Activated naive CD4-positive, alpha-beta T cell treated with anti-CD3 and anti-CD28 coated beads, Interleukin-2, amount 10 ng/mL, durations not matched to agents 7 days and 5 days (primary cell): Measurements from ENCODE around the gene DELE1.
A peak's percentile ranks its signal among the peaks of the same experiment; 100 is the strongest.

Source experiments
- CTCF ChIA-PET: fragments of 350-600 bp; sonication (Branson Sonifier 250); formaldehyde crosslinking; loops from one replicate; lab custom pipeline; 2021; ENCODE audit warnings: antibody characterized with exemption; lab: Charles Lee
- DNase-seq: peaks from one replicate; pipeline ENCODE4 v3.0.0-alpha.2; 2020
- H3K27ac Mint-ChIP-seq: one replicate; pipeline ENCODE4 v1.8.0; 2021; ENCODE audit warnings: mild to moderate bottlenecking, moderate library complexity, mixed read lengths
- H3K27me3 Mint-ChIP-seq: one replicate; pipeline ENCODE4 v1.8.0; 2021; ENCODE audit warnings: mild to moderate bottlenecking, mixed read lengths
- H3K36me3 Mint-ChIP-seq: one replicate; pipeline ENCODE4 v1.8.0; 2021; ENCODE audit warnings: mixed read lengths
- H3K4me1 Mint-ChIP-seq: one replicate; pipeline ENCODE4 v1.8.0; 2021; ENCODE audit warnings: mixed read lengths
- H3K4me3 Mint-ChIP-seq: one replicate; pipeline ENCODE4 v1.8.0; 2021; ENCODE audit warnings: mild to moderate bottlenecking, moderate library complexity, mixed read lengths
- H3K9me3 Mint-ChIP-seq: one replicate; pipeline ENCODE4 v1.8.0; 2021; ENCODE audit warnings: mixed read lengths

Gene DELE1

GRCh38 chr5:141904551-141904950 lies 19.1 kb upstream of the DELE1 start:
- no peaks in the 10 kb centered on the region for H3K36me3 Mint-ChIP-seq
- no peaks in the 10 kb centered on the region for H3K4me1 Mint-ChIP-seq
- DNase-seq, result no peak
- H3K9me3 Mint-ChIP-seq, result no peaks in the 10 kb centered on the region
- no peak overlapping the region for H3K4me3 Mint-ChIP-seq
- CTCF ChIA-PET, result interaction anchor here (1.4 kb wide), 1 partner anchor 56 kb away, joined by 5 read pairs; no protein-coding TSS in a partner anchor
- peaks cover 26% of the 10 kb centered on the region for H3K27me3 Mint-ChIP-seq
- H3K27ac Mint-ChIP-seq, result no peak overlapping the region

GRCh38 chr5:141906517-141906916 lies 17.2 kb upstream of the DELE1 start:
- no peaks in the 10 kb centered on the region for H3K4me1 Mint-ChIP-seq
- H3K36me3 Mint-ChIP-seq, result no peaks in the 10 kb centered on the region
- H3K9me3 Mint-ChIP-seq, result no peaks in the 10 kb centered on the region
- H3K27me3 Mint-ChIP-seq, result peaks cover 35% of the 10 kb centered on the region
- DNase-seq, result no peak
- no peak overlapping the region for H3K4me3 Mint-ChIP-seq
- no peak overlapping the region for H3K27ac Mint-ChIP-seq
- CTCF ChIA-PET, result interaction anchor here (0.8 to 1.5 kb wide), 6 partner anchors 10 to 205 kb away, joined by 3 to 4 read pairs (median 3); no protein-coding TSS in a partner anchor

GRCh38 chr5:141906972-141907371 lies 16.7 kb upstream of the DELE1 start:
- Mint-ChIP-seq H3K27me3 (peaks cover 40% of the 10 kb centered on the region), H3K36me3 (no peaks in the 10 kb centered on the region), H3K4me1 (no peaks in the 10 kb centered on the region), H3K4me3 (no peak overlapping the region), H3K27ac (no peak overlapping the region), H3K9me3 (no peaks in the 10 kb centered on the region)
- no peak for DNase-seq
- CTCF ChIA-PET, result interaction anchor here (0.8 to 1.5 kb wide), 6 partner anchors 9 to 205 kb away, joined by 3 to 4 read pairs (median 3); no protein-coding TSS in a partner anchor

GRCh38 chr5:141908796-141909195 lies 14.9 kb upstream of the DELE1 start:
- Mint-ChIP-seq H3K4me3 (no peak overlapping the region), H3K27me3 (peaks cover 46% of the 10 kb centered on the region), H3K9me3 (no peaks in the 10 kb centered on the region), H3K4me1 (peaks cover 6% of the 10 kb centered on the region), H3K36me3 (no peaks in the 10 kb centered on the region), H3K27ac (no peak overlapping the region)
- CTCF ChIA-PET, result interaction anchor here (2.1 kb wide), 1 partner anchor 29 kb away, joined by 6 read pairs; no protein-coding TSS in a partner anchor
- DNase-seq, result no peak

- peaks cover 8% of the 10 kb centered on the region for H3K4me1 Mint-ChIP-seq
- no peak for DNase-seq
- H3K36me3 Mint-ChIP-seq, result no peaks in the 10 kb centered on the region
- no peaks in the 10 kb centered on the region for H3K9me3 Mint-ChIP-seq
- CTCF ChIA-PET, result interaction anchor here (2.1 kb wide), 1 partner anchor 30 kb away, joined by 6 read pairs; no protein-coding TSS in a partner anchor
- no peak overlapping the region for H3K4me3 Mint-ChIP-seq
- no peak overlapping the region for H3K27ac Mint-ChIP-seq
- peaks cover 51% of the 10 kb centered on the region for H3K27me3 Mint-ChIP-seq
These were observed 14.5 kb upstream of the DELE1 start for GRCh38 chr5:141909212-141909611.

- Mint-ChIP-seq H3K9me3 (no peaks in the 10 kb centered on the region), H3K4me3 (no peak overlapping the region), H3K27me3 (peaks cover 57% of the 10 kb centered on the region), H3K4me1 (peaks cover 14% of the 10 kb centered on the region), H3K36me3 (no peaks in the 10 kb centered on the region), H3K27ac (no peak overlapping the region)
- no peak for DNase-seq
- CTCF ChIA-PET, result interaction anchor here (2.1 kb wide), 1 partner anchor 31 kb away, joined by 6 read pairs; no protein-coding TSS in a partner anchor
These were observed 13.4 kb upstream of the DELE1 start for GRCh38 chr5:141910271-141910673.

GRCh38 chr5:141913560-141914198 lies 10.0 kb upstream of the DELE1 start:
- CTCF ChIA-PET, result interaction anchor here (1.6 to 2.2 kb wide), 2 partner anchors 35 to 47 kb away, joined by 5 to 14 read pairs; no protein-coding TSS in a partner anchor
- Mint-ChIP-seq H3K36me3 (no peaks in the 10 kb centered on the region), H3K9me3 (no peaks in the 10 kb centered on the region), H3K27me3 (peaks cover 72% of the 10 kb centered on the region), H3K4me1 (peaks cover 14% of the 10 kb centered on the region), H3K4me3 (peak overlapping the region; percentile 14), H3K27ac (no peak overlapping the region)
- DNase-seq, result no peak

- Mint-ChIP-seq H3K4me3 (no peak overlapping the region), H3K27me3 (peaks cover 71% of the 10 kb centered on the region), H3K4me1 (peaks cover 14% of the 10 kb centered on the region), H3K36me3 (no peaks in the 10 kb centered on the region), H3K27ac (no peak overlapping the region), H3K9me3 (no peaks in the 10 kb centered on the region)
- CTCF ChIA-PET, result interaction anchor here (1.6 to 2.2 kb wide), 2 partner anchors 35 to 46 kb away, joined by 5 to 14 read pairs; no protein-coding TSS in a partner anchor
- peak; percentile 27 for DNase-seq
These were observed 9.4 kb upstream of the DELE1 start for GRCh38 chr5:141914199-141914743.

- Mint-ChIP-seq H3K4me3 (no peak overlapping the region), H3K27me3 (peaks cover 66% of the 10 kb centered on the region), H3K27ac (no peak overlapping the region), H3K4me1 (peaks cover 14% of the 10 kb centered on the region), H3K36me3 (no peaks in the 10 kb centered on the region), H3K9me3 (no peaks in the 10 kb centered on the region)
- CTCF ChIA-PET, result interaction anchor here (1.6 to 2.2 kb wide), 2 partner anchors 36 to 46 kb away, joined by 5 to 14 read pairs; no protein-coding TSS in a partner anchor
- no peak for DNase-seq
These were observed 8.9 kb upstream of the DELE1 start for GRCh38 chr5:141914797-141915196.

GRCh38 chr5:141915881-141916336 lies 7.8 kb upstream of the DELE1 start:
- CTCF ChIA-PET, result interaction anchor here (1.0 to 2.3 kb wide), 9 partner anchors 9 to 251 kb away, joined by 3 to 14 read pairs (median 5); partner anchors contain the start of gene RNF14
- Mint-ChIP-seq H3K27me3 (peaks cover 60% of the 10 kb centered on the region), H3K9me3 (no peaks in the 10 kb centered on the region), H3K4me3 (no peak overlapping the region), H3K36me3 (no peaks in the 10 kb centered on the region), H3K4me1 (peaks cover 14% of the 10 kb centered on the region), H3K27ac (no peak overlapping the region)
- no peak for DNase-seq

- no peak overlapping the region for H3K27ac Mint-ChIP-seq
- H3K9me3 Mint-ChIP-seq, result no peaks in the 10 kb centered on the region
- CTCF ChIA-PET, result interaction anchor here (1.1 to 2.3 kb wide), 8 partner anchors 10 to 251 kb away, joined by 3 to 7 read pairs (median 4); partner anchors contain the start of genes PCDH1 and RNF14
- H3K36me3 Mint-ChIP-seq, result no peaks in the 10 kb centered on the region
- peaks cover 59% of the 10 kb centered on the region for H3K27me3 Mint-ChIP-seq
- no peak for DNase-seq
- no peak overlapping the region for H3K4me3 Mint-ChIP-seq
- peaks cover 14% of the 10 kb centered on the region for H3K4me1 Mint-ChIP-seq
These were observed 7.1 kb upstream of the DELE1 start for GRCh38 chr5:141916522-141916921.

- CTCF ChIA-PET, result interaction anchor here (0.6 to 1.2 kb wide), 2 partner anchors 39 to 43 kb away, joined by 3 to 4 read pairs; partner anchors contain the start of gene PCDH1
- Mint-ChIP-seq H3K4me1 (peaks cover 18% of the 10 kb centered on the region), H3K36me3 (no peaks in the 10 kb centered on the region), H3K4me3 (no peak overlapping the region), H3K27ac (no peak overlapping the region), H3K27me3 (peaks cover 48% of the 10 kb centered on the region), H3K9me3 (no peaks in the 10 kb centered on the region)
- DNase-seq, result no peak
These were observed 5.9 kb upstream of the DELE1 start for GRCh38 chr5:141917760-141918159.

- no peaks in the 10 kb centered on the region for H3K9me3 Mint-ChIP-seq
- CTCF ChIA-PET, result interaction anchor here (1.0 kb wide), 1 partner anchor 30 kb away, joined by 3 read pairs; no protein-coding TSS in a partner anchor
- peaks cover 5% of the 10 kb centered on the region for H3K36me3 Mint-ChIP-seq
- H3K4me1 Mint-ChIP-seq, result peaks cover 24% of the 10 kb centered on the region
- DNase-seq, result no peak
- H3K27me3 Mint-ChIP-seq, result peaks cover 31% of the 10 kb centered on the region
- no peak overlapping the region for H3K4me3 Mint-ChIP-seq
- H3K27ac Mint-ChIP-seq, result no peak overlapping the region
These were observed 4.2 kb upstream of the DELE1 start for GRCh38 chr5:141919218-141920119.
